ENCODE results near the gene CSTB.

CSTB gene

DNA sequence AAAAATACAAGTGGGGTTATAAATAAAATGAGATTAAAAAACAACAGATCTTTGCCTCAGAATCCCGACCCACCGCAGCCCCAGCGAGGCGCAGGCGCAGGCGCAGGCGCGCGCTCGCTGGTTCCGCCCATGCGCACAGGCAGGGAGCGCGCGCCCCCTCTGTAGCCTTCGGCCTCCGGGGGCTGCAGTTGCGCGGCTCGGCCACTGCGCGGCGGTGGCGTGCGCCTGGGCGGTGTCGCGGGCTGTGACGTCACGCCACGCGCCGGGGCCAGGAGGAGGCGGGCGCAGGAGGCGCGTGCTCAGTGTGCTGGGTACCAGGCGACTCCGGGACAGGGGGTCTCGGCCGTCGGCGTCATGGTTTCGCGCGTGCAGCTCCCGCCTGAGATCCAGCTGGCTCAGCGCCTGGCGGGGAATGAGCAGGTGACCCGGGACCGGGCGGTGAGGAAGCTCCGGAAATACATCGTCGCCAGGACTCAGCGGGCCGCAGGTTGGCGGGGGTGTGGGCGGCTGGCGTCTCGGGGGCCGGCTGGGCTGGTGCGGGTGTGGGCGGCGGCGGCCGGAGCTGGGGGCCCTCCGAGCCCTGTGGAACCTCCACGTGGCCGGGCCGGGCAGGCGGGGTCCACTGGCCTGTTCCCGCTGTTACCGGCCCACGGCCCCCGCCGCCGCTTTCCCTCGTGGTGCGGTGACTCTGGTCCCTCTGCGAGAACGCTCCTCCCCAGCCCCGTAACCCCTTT, 13.3 kb upstream of the CSTB start, which contains the start of gene RRP1:
RRP1 (plus strand) TSS at position 302 of the 734 bp plus-strand sequence; CDS start at position 355, 53 bp downstream.
- DNase-seq: peak; percentile 82 to 95

DNA sequence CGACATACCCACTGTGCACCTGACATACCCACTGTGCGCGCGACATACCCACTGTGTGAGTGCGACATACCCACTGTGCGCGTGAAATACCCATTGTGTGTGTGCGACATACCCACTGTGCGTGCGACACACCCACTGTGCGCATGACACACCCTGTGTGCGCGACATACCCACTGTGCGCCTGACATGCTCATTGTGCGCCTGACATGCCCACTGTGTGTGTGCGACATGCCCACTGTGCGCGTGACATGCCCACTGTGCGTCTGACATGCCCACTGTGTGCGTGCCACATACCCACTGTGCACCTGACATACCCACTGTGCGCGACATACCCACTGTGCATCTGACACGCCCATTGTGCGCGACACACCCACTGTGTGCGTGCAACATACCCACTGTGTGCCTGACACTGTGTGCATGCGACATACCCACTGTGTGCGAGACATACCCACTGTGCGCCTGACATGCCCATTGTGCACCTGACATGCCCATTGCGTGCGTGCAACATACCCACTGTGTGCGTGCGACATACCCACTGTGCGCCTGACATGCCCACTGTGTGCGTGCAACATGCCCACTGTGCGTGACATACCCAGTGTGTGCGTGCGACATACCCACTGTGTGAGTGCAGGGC, 10.8 kb upstream of the CSTB start:
- DNase-seq: no peak

DNA sequence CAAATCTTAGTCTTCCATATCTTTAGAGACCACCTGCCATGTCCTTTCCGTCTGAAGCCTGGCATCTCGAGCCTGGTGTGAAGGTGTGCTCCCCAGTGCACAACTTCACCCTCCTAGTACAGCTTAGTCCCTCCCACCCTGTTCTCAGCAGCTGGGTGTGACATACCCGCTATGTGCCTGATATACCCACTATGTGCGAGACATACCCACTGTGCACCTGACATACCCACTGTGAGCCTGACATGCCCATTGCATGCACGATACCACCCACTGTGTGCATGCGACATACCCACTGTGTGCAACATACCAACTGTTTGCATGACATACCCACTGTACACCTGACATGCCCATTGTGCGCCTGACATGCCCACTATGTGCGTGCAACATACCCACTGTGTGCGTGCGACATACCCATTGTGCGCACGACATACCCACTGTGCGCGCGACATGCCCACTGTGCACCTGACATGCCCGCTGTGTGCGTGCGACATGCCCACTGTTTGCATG, 10.2 kb upstream of the CSTB start:
- no peak for DNase-seq

DNA sequence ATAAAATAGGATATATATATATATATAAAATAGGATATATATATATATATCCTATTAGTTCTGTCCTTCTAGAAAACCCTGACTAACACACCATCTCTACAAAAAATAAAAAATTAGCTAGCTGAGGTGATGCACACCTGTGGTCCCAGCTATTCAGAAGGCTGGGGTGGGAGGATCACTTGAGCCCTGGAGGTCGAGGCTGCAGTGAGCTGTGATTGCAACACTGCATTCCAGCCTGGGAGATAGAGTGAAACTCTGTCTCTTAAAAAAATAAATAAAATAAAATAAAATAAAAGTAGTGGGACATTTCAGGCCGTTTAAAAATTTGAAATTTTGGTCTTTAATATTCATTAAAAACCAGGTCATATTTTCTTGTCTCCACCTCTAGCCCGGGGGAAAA, 9.0 kb upstream of the CSTB start:
- no peak for DNase-seq

DNA sequence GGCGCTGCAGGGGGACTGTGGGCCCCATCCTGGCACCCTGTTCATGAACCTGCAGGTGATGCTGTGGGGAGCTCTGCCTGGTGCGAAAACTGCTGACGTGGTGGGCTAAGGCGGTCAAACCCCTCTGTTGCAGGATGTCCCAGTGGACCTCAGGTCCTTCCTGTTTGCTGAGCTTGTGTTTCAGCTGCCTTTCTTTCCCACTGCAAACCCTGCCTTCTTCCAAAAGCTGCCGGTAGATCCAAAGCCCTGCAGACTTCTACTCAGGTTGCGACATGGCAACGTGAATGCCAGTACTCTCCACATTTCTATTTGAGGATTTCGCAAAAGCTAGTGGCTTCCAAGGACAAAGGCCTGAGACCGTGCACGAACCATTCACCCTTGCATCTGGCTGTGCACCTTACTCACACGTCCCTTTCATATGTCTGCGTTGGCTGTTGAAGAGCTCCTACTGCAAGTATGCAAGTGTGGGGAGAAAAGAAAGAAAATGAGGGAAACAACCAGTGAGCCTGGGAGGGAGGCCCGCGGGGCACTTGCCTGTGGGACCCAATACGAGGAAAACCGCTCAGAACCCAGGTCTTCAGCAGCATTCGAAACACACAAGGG, 7.1 kb upstream of the CSTB start:
- peak in 1 of 2 donors; percentile 12 for DNase-seq

DNA sequence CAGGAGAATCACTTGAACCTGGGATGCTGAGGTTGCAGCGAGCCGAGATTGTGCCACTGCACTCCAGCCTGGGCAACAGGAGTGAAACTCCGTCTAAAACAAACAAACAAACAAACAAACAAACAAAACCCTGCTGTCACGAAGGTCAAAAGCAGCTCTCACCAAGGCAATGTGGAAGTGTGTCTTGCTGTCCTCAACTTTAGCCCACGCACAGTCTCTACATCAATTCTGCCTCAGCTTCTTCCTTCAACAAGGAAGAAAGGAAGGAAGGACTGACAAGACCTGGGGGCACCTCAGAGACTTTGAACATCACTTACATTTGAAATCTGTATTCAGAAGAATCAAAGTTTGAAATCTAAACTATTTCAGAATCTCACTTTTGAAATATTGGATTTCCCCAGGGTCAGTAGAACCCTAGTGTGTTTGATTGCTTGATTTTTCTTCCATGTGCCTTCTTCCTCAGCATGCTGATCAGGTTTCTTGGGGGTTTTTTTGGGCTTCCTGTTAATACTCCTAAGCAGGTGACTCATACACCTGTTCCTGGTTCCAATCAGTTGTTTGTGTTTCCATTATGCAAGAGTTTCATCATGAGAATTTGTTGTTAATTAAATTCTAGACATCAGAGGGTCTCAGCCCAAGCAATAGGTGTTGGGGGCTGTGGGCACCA, 6.5 kb upstream of the CSTB start:
- DNase-seq: peak; percentile 77 to 81

DNA sequence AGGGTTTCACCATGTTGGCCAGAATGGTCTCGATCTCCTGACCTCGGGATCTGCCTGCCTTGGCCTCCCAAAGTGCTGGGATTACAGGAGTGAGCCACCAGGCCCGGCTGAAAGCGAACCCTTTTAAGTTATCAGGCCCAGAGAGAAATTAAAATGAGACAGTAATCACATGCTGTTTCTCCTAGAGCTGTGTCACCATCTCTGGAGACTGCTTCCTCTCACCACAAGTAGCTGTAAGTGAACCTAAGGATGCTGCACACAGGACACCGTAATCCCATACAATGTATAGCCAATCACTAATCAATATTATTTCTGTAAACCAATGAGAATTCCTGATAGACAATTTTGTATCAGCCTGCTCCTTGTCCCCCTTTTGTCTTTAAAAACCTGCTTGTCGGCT, 5.7 kb upstream of the CSTB start:
- DNase-seq: peak; percentile 15 to 72

DNA sequence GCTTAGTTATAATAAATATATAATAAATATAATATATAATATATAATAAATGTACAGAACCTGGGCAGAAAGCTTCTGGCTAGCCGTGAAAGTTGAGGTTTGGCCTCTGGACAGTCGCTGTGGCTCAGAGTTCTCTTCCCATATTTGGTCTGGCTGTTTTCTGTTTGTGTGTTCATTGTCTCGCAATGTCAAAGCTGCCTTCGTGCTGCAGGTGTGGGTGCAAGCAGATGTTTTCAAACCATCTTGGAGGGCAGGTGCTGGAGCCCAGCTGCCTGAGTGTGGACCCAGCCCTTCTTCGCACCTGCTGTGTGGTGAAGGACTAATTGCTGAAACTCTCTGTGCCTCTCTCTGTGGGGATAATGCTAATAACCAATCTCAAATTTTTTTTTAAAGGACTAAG, 3.6 kb upstream of the CSTB start:
- peak in 1 of 2 donors; percentile 10 for DNase-seq

DNA sequence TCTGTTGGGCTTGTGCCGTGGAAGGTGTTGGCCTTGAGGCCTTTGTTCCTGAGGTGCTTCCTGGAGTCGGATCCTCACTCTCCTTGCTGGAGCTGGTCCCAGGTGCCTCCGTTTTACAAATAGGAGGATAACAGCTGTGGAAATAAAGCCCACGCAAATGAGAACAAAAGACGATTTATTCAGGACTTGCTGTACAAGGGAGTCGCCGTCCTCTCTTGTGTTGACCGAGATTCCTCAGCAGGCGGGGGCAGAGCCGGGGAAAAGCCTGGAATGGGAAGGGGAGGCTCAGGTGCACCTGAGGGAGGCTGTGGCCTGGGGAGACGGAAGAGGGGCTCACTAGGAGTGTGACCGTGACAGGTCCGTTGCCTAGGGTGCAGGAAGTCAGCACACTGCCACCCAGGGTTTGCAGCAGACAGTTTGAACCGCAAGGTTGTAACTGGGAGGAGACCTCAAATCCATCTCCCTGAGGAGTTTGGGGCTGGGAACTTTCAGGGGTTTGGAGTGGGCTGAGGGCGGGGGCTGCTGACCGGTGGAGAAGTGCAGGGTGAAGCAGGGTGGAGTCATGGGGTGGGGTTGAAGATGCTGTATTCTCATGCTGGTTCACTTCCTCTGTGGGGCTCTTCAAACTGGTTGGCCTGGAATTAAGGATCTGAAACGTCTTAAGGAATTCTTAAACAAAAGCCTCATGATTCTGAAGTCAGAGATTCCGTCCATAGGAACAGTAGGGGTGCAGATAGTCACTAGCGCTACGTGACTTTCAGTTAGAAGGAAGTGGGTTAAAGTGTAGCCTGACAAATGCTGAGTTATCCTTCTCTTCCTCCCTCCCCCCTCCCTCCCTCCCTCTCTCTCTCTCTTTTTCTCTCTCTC, 2.6 kb upstream of the CSTB start:
- peak; percentile 79 to 97 for DNase-seq

DNA sequence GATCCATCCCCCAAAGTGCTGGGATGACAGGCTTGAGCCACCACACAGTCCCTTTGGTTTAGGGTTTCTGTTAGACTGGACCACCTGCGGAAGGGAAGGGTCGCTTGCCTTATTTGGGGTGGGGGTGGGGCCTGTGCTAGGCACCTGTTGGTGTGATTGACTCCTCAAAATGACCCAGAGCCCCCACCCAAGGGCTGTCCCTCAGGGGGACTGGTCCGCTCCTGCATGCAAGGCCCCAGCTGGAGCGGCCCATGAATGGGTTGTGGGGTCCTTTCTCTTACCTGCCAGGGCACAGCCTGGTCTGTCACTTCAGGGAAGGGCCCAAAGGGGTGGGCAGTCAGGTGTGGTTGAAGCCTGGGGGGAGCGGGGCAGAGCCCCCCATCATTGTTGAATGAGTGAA, 1.8 kb upstream of the CSTB start:
- no peak for DNase-seq

DNA sequence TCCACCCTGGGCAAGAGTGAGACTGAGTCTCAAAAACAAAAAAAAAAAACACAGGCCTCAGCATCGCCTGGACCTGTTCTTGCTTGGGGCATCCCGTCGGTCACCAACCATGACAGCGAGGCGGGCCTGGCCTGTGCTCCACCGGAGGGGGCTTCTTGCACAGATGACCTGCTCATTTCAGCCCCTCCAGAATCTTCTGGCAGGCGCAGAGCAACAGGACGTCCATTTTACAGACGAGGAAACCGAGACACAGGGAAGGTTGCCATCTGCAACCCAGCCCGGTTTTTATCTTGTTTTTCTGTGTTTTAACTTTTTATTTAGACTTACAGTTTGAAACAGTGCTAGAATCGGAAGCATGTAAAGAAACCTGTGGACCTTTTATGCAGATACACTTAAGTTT, 918 bp downstream of the CSTB start:
- DNase-seq: no peak

DNA sequence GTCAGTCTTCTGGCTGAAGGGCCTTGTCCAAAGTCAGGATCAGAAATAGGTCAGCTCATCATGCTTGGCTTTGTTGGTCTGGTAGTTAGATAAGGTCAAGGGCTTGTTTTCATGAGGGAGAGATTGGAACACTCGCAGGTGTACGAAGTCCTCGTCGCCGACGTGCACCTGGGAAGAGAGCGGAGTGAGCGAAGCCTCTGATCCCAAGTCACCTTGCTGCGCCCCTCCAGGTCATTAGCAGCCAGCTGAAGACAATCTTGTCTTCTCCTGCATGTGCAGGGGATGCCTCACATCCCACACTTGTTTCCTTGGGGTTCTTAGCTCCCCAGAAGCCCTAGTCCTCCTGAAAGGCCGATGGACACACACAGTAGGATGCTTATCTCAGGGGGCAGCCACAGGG, 1.9 kb downstream of the CSTB start:
- DNase-seq: no peak

DNA sequence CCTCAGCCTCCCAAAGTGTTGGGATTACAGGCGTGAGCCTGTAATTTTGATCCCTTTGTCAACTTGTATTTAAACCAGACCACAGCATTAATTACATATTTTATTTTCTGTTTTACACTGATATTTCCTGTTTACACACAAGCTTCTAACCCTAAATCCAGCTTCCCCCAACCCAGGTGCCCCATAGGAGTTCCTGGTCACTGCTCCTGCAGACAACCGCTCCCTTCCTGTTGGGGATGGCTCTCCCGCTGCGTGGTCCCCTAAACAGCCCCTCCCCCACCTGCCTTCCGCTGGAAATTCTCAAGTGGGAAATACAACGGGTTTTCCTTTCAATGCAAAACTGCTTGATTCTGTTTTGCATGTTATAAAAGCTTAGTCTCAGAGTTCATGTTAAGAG, 3.7 kb downstream of the CSTB start:
- DNase-seq: peak; percentile 86 to 88

DNA sequence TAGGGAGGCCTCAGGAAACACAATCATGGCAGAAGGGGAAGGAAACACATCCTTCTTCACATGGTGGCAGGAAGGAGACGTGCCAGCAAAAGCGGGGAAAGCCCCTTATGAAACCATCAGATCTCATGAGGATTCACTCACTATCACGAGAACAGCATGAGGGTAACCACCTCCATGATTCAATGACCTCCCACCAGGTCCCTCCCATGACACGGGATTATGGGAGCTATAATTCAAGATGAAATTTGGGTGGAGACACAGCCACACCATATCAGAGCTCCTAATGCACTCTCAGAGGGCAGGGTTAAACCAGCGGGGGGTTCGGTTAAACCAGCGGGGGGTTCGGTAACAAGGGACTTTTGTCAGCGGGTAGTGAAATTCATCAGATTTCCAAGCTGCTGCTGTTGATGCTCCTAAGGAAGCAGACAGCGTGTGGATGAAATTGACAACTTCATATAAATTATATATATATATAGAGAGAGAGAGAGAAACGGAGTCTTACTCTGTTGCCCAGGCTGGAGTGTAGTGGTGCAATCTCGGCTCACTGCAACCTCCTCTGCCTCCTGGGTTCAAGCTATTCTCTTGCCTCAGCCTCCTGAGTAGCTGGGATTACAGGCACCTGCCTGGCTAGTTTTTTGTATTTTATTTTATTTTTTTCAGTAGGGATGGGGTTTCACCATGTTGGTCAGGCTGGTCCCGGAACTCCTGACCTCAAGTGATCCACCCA, 4.2 kb downstream of the CSTB start:
- peak; percentile 93 to 98 for DNase-seq

DNA sequence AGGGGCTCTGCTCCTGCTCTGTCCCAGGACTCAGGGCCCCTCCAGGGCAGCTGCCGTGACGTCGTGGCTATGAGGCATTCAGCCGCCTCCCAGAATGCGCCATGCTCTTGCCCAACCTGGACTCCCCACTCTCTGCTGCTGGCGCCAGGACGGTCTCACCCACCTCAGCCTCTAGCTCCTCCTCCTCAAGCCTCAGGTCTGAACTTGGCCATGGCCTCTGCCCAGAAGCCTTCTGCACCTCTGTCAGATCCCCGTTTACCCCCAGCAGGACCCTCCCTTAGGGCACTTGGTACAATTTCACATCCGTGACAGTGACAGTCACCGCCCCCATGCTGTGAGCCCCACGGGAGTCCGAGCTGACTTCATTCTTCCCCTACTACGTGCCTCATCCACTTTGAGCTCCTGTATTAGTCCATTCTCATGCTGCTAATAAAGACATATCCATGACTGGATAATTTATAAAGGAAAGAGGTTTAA, 4.9 kb downstream of the CSTB start:
- peak; percentile 51 to 72 for DNase-seq

DNA sequence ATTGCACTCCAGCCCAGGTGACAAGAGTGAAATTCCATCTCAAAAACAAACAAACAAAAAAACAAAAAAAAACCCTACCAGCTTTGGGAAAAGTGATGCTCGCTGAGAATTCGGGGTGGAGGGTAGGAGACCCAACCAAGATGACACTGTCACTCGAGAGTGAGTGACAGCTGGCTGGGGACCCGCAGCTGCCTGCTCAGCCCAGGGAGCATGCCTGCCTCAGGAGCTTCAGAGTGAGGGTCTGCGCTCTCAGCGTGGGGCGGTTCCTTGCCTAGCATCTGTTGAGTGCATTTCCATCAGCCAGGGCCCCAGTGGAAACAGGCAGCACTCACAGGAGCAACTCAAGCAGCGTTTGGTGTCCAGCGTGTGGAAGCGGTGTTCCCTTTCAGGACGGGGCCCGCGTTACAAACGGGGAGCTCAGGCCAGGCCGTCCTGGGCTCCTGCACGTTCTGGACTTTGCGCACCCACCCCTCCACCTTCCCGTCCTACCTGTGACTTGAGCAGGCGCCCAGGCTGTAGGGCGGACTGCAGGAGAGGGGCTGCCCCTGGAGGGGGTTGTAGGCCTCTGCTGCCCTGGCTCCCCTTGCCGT, 5.9 kb downstream of the CSTB start:
- DNase-seq: no peak

DNA sequence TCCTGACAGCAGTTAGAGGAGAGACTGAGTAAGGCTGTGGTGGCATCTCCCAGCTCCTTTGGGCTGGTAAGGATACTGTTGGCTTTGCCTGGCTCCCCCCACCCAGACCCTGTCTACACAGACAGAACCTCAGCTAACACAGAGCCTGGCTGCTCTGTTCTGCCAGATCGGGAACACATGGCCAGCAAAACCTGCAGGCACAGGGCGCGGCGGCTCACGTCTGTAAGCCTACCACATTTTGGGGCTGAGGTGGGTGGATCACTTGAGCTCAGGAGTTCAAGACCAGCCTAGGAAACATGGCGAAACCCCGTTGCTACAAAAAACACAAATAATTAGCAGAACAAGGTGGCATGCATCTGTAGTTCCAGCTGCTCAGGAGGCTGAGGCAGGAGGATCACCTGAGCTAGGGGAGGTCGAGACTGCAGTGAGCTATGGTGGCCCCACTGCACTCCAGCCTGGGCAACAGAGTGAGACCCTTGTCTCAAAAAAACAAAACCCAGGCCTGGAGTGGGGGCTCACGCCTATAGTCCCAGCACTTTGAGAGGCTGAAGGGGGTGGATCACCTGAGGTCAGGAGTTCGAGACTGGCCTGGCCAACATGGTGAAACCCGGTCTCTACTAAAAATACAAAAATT, 6.7 kb downstream of the CSTB start:
- no peak for DNase-seq

DNA sequence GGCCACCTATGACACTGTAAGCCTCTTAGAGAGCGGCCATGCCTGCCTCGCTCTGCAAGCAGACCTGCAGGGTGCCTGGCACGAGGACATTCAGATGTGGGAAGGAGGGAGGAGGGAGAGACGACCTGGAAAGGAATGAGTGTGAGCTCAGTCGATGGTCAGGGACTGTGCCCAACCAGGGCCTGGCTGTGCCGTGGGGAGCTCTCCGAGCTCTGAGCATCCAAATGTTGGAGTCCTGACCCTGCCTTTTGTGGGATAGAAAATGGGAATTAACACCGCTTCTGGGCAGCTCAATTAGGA, 7.3 kb downstream of the CSTB start:
- peak in 1 of 2 donors; percentile 3 for DNase-seq

DNA sequence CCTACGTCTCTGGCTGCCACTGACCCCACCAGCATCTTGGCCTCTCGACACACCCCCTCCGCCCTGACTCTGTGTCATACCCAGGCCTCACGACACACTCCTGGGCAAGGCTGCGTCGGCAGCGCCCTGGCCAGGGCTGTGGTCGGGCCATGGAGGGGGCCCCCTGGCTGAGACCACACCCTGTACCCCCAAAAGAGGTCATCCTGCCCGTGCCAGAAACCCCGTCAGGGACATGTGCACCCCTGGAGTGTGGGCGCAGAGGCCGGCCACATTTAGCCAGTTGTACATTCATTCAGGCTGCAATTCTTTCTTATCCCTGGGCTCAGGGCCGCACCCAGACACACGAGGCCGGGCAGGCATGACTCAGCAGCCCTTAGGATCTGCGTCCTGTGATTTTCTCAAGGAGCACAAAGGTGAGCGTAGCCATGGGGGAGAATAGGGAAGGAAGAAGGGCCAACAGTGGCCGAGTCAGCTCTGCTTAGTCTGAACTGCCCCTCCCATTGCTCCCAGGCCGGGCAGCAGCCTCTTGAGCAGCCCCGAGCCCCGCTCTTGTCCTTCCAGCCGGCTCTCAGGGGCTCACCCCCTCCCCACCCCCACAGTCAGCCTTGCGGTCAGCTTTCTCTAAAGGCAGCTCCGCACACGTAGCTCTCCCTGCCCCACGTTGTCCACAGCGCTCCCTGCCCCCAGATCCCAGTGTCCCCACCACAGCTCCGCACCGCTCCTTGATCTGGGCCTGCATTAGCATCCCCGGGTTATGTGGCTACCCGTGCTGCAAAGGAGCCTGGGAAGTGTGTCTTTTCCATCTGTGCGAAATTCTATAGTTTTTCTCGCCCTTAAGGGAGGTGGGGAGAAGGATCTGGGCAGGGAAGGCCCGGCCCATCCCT, 7.9 kb downstream of the CSTB start:
- DNase-seq: peak; percentile 80 to 96

DNA sequence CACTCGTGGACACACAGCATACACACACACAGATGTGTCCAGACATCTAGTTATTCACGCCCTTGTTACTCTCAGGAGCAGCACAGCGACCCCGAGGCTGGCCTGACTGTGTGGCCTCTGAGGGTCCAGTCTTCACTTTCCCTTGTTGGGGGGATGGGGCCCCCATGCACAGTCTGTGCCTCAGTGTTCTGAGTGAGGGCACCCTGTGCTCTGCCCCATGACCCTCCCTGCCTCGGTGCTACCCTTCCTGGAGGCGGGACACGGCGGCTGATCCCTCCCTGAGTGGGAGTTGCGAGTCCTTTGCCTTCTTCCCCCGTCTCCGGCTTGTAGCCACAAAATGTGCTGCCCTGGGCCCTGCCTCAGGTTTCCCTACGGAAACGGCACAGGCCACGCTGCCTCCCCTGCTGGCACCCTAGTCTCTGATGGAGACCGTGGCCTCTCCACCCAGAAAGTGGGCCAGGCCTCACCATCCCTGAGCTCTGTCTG, 8.6 kb downstream of the CSTB start:
- DNase-seq: peak; percentile 15 to 56
